Activated CD4-positive, alpha-beta T cell treated with anti-CD3 and anti-CD28 coated beads, Interleukin-2, amount 50 U/mL, for 1 hour (primary cell): ENCODE measurements around the gene SHANK3.
A peak's percentile ranks its signal among the peaks of the same experiment; 100 is the strongest.
"Not testable (repeated sequence)": the region's sequence is repeated elsewhere in the genome, so short reads cannot be mapped to it uniquely, and the experiment has no call there.

Source experiments
- DNase-seq: peaks from one replicate; pipeline ENCODE4 v3.0.0-alpha.2; 2020

SHANK3 gene

DNA sequence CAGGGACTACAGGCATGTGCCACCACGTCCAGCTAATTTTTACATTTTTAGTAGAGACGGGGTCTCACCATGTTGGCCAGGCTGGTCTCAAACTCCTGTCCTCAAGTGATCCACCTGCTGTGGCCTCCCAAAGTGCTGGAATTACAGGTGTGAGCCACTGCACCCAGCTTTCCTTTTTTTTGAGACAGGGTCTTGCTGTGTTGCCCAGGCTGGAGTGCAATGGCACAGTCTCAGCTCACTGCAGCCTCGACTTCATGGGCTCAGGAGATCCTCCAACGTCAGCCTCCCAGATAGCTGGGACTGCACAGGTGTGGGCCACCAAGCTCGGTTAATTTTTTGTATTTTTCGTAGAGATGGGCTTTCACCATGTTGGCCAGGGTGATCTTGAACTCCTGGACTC lies 18.0 kb upstream of the SHANK3 start:
- DNase-seq: not testable (repeated sequence)

DNA sequence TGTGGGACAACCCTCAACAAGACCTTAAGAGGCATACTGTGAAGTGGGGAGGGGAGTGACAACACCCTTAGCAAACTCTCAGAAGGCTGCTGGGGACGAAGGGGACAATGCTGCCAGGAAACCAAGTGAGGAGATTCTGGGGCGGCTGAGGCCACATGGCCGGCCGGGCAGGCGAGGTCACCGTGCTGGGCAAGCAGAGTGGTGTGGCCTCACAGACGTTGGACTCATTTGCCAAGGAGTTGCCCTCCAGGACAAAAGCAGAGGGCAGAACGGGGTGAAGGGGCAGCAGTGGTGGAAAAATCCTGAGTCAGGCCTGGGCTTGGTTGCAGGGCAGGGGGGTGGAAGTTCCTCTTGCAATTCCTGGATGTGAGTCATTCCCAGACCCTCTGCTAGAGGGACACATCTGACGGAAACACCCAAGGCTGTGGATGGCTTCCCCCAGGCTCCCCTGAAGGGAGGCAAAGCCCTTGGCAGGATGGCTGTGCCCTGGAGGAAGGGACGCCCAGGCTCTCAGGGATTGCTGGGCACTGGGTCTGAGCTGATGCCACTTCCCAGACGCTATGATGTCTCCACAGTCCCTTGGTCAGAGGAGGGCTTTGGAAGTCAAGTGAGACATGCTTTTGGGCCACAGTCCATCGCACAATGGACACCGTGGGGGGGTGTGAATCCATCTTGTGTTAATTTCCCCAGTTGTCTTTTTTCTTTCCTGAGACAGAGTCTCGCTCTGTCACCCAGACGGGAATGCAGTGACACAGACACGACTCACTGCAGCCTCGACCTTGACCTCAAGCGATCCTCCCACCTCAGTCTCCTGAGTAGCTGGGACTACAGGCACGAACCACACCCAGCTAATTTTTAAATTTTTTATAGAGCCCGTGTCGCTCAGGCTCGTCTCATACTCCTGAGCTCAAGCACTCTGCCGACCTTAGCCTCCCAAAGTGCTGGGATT lies 16.2 kb upstream of the SHANK3 start:
- DNase-seq: no peak

DNA sequence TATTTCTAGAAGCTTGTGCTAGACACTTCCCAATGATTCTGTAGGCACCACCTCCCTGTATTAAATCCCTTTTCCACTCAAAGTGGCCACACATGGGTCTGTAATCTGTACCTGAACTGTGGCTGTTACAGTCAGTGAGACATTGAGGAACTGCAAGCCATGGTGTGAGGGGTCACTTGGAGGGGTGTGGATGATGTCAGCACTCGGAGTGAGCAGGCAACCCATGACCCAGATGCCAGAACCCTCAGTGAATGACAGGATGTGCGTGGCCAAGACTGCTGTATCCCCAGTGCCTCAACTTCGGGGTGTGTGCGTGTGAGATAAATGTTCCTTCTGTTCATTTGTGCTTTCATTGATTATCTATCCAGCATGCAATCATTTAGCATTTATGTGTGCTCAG lies 14.7 kb upstream of the SHANK3 start:
- DNase-seq: no peak

DNA sequence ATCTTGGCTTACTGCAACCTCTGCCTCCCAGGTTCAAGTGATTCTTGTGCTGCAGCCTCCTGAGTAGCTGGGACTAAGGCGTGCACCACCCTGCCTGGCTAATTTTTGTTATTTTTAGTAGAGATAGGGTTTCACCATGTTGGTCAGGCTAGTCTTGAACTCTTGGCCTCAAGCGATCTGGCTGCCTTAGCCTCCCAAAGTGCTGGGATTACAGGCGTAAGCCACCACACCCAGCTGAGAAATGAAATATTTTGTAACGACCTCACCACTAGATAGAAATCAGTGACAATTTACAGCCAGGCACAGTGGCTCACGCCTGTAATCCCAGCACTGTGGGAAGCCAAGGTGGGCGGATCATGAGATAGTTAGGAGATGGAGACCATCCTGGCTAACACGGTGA lies 12.9 kb upstream of the SHANK3 start:
- DNase-seq: not testable (repeated sequence)

DNA sequence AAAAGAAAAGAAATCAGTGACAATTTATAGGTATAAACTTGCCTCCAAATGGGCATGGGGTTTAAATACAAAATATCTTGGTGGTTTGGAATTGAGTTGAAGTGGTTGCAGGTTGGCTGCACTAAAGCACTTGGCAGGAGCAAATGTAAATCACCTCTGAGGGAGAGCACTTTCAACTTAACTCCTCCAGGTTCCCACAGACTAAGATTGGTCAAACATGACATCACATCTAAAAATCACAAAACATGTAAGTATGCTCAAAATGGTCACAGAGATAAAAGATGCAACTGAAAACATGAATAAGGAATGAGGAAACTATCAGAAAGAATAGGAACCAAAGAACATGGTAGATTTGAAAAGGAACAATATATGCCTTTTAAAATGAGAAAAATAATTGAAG lies 12.3 kb upstream of the SHANK3 start:
- DNase-seq: no peak

DNA sequence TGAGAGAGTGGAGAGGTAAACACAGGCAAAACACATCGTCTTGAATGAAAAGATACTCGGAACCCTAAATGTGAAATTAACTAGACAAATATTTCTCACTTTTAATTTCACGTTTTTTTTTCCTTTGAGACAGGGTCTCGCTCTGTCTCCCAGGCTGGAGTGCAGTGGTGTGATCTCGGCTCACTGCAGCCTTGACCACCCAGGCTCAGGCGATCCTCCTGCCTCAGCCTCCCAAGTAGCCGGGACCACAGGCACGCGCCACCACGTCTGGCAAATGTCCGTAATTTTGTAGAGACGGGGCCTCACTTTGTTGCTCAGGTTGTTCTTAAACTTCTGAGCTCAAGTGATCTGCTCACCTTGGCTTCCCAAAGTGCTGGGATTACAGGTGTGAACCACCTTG lies 7.4 kb upstream of the SHANK3 start:
- no peak for DNase-seq

DNA sequence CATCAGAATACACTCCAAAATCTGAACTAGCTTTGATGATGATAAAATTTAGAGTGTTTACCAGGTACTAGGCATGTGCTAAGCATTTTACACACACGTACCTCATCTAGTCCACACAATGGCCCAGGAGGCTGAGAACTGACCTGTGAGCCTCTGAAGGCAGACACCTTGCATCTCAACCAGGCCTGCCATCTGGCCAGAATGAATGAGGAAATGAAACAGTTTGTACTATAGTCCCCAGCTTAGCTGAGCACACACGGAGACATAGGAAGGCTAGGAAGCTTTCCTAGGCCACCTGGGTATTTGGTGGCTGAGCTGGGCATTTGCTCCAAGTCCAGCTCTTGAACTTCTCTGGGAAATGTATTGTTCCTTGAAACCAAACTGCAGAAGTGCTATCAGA lies 6.9 kb upstream of the SHANK3 start:
- DNase-seq: no peak

DNA sequence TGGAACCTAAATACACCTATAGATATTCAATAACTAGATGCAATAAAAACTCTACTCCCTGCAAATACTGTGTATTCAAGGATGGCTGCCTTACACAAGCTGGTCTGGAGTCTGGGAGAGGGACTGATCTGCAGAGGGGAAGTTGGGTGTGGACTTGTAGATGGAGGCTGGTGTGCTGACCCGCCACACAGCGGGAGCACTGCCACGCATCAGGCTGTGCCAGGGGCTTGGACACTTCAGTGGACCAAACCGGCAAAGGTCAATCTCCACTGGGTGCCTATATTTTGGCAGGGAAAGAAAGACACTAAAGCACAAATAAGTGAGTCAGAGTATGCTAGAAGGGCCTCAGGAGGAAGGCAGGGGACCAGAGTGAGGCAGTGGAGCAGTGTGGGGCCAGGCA lies 2.1 kb upstream of the SHANK3 start:
- no peak for DNase-seq

DNA sequence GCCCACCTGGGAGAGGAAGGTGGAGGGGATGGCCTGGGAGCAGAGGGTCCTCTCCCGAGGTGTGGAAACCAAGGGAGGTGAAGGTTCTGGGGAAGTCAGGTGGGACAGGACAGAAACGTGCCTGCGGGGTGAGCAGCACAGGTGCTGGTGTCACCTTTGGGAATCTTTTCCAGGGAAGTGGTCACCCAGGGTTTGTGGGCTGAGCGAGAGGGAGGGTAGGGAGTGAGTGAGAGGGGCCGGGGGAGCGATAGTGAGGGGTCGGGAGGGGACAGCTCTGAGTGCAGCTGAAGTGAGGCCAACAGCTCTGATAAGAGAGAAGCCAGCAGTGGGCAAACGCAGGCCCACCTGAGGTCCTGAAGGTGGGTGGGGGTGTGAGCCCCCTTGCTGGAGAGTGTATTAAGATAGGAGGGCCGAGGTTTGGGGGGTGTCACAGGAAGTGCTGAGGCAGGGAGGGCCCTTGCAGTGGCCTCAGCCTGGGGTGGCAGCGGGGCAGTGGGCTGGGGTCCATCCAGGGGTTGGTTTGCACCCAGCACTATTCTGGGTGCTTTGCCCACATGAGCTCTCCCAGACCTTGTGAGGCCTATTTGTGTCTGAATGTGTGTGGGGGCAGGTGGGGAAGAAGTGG lies 1.6 kb upstream of the SHANK3 start:
- no peak for DNase-seq

DNA sequence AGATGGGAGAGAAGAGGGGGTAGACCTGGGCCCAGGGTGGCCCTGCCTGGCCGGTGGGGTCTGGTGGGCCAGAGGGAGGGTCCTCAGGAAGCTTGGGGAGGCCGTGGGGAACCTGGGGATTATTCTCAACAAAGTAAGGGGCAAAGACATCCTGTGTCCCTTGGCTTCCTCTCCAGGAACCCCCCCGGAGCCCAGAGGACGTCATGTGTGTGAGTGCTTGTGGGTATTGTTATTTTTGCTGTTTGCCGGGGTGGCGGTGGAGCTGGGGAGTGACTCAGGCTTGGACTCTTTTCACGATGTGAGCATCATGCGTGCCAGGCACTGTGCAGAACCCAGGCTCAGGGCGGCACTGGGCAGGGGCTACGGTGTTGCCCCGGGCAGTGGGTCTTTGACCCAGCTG lies 982 bp upstream of the SHANK3 start:
- no peak for DNase-seq

DNA sequence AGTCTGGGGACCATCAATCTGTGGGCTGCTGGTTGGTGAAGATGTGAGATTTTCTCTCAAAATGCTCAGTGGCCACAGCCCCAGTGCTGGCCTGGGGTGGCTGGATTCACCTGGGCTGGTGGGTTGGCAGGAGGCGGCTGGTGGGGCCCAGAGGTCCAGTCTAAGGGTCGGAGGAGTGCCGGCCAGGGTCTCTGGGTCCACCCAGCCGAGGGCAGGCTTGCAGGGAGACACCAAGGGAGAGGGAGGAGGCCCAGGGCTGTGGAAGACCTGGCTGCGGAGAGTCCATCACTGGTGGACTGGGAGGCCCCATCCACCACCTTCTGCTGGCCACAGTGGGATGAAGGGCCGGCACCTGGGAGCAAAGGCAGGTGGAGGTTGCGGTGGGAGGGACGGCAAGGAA lies 582 bp upstream of the SHANK3 start:
- no peak for DNase-seq

DNA sequence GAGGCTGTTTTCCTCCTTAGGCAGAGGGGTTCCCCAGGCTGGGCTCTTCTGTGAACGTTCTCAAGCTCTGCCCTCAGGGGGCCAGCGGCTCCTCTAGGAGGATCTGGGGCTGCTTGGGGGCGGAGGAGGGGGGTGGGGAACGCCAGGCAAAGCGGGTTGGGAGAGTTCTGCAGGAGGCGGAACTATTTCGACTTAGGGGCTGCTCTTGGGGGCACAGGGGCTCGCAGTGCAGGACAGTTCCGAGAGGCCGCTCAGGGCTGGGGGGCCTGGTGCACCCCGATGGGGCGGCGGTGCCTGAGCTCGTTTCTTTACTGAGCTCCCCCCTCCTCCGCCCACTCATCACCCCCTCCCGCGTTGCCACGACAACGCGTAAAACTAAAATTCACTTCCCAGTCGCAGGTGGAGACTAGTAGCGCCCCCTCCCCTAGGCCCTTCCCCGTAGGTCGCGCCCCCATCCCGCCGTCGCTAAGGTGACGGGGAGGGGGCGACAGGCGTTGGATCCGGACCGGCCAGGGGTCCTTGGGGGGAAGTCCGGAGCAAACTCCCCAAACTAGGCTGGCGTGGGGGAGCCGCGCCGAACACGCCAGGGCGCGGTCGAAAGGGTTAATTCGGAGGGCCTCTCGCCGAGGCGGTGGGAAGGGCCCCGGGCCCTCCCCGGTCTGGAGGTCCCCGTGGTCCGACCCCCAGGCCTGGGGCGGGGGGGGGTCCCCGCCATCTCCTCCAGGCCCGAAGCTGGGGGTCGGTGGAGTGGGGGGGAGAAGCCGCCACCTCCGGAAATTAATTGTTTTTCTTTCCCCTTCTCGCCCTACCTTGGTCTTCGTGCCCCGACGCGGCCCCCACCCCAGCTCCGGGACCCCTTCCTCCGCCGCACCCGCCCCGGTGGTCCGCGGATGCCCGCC lies 857 bp downstream of the SHANK3 start:
- peak; percentile 24 for DNase-seq

DNA sequence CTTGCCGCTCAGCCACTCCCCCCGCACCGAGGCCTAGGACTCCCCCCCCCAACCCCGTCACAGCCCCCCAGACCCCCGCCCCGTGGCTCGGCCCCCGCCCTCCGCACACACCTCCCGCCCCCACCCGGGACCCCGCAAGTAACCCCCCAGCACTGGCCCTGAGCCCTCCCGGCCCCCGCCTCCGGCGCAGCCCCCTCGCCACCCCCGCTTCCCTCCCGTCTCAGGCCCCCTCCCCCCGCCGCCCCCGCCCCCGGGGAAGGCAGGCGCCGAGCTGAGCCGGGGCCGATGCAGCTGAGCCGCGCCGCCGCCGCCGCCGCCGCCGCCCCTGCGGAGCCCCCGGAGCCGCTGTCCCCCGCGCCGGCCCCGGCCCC lies 1.5 kb downstream of the SHANK3 start:
- DNase-seq: no peak

DNA sequence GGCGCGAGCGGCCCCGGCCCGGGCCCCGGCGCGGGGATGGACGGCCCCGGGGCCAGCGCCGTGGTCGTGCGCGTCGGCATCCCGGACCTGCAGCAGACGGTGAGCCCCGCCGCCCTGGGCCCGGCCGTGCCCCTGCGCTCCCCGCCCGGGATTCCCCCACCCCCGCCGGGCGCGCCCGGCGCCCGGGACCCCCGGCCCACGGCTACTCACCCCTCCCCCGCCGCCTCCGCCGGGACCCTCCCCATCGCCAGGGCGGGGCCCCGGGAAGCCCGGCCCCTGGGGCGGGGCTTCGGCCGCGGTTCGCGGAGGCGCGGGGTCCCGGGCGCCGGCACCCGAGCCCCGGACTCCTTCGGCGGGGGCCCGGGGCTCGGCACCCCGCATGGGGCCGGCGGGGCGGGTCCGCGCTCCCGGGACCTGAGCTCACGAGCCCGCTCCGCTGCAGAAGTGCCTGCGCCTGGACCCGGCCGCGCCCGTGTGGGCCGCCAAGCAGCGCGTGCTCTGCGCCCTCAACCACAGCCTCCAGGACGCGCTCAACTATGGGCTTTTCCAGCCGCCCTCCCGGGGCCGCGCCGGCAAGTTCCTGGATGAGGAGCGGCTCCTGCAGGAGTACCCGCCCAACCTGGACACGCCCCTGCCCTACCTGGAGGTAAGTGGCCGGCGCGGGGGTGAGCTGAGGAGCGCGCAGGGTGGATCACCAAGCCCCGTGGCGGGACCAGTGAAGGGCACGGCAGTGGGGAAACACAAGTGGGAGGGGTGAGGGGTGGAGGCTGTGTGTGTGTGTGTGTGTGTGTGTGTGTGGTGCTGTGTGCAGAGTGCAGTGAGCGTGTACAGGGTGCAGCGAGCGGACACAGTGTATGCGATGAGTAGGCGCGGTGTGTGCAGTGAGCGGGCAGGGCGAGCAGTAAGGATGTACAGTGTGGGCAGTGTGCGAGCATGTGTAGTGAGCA lies 2.3 kb downstream of the SHANK3 start:
- no peak for DNase-seq

DNA sequence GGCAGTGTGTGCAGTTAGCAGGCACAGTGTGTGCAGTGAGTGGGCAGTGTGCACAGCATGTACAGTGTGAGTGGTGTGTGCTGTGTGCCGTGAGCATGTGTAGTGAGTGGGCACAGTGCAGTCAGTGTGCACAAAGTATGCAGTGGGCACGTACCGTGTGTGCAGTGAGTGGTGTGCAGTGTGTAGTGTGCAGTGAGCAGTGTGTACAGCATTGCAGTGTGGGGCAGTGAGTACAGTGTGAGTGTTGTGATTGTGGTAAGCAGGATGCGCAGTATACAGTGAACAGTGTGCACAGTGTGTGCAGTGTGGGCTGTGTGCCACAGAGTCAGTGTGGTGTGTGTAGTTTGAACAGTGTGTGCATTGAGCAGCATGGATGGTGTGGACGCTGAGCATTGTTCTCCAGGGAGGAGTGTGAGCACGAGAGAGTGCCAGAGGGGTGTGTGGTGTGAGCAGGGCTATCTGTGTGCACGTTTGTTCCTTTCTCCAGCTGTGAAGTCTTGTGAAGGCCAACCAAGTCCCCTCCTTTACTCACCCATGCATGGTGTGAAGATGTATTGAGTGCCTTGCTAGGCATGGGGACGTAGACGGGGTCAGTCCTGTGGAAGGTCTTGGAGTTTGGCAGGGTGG lies 3.0 kb downstream of the SHANK3 start:
- no peak for DNase-seq

DNA sequence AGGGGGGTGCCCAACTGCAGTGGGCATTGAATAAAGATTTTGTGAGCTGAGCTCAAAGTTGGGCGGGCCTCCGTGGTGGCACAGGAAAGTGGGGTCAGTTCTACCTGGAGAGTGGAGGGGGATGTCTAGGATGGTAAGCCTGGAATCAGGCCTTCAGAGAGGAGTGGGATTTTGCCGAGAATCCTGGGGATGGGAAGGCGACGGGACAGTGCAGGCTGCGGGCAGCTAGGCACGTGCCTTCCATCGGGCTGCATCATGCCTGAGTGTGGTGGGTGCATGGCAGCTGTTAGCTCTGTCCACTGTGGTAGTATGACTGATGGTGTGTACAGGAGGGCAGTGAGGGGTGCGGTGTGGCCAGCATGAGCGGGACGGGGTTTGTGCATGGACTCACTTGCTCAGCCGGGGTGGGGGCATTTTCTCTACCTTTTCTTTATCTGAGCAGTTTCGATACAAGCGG lies 3.6 kb downstream of the SHANK3 start:
- DNase-seq: no peak

DNA sequence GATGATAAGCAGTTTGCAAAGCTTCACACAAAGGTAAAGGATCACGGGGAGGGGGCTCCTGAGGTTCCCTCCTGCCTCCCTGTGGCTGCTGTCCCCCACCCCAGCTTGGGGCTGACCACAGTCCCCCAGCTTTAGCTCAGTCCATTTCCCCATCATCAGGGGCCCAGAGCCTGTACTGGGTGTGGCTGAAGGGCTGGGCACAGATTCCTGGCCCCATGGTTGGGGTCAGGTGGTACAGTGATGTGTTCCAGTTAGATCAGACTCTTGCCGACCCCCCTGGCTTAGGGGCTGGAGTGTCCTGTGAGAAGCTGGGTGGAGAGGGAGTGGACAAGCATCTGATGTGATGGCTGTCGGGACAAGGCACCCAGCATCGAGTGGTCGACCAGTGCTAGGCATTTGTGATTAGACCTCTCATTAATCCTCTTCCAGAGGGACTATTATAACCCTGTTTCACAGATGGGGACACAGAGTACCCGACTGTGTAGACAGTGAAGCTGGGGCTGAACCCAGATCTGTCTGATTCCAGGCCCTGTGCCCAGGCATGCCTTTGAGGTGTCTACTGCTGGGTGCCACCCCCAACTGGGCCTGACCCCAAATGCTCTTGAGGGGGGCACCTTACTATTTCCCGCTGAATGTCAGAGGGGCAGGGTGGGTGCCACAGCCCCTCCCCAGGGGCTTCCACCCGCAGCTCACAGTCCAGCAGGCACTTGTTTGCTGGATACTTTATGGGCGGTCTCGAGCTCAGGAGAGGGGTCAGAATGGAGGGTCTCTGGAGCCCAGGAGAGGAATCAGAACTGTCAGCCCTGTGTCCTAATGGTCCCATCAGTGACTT lies 4.3 kb downstream of the SHANK3 start:
- DNase-seq: no peak

DNA sequence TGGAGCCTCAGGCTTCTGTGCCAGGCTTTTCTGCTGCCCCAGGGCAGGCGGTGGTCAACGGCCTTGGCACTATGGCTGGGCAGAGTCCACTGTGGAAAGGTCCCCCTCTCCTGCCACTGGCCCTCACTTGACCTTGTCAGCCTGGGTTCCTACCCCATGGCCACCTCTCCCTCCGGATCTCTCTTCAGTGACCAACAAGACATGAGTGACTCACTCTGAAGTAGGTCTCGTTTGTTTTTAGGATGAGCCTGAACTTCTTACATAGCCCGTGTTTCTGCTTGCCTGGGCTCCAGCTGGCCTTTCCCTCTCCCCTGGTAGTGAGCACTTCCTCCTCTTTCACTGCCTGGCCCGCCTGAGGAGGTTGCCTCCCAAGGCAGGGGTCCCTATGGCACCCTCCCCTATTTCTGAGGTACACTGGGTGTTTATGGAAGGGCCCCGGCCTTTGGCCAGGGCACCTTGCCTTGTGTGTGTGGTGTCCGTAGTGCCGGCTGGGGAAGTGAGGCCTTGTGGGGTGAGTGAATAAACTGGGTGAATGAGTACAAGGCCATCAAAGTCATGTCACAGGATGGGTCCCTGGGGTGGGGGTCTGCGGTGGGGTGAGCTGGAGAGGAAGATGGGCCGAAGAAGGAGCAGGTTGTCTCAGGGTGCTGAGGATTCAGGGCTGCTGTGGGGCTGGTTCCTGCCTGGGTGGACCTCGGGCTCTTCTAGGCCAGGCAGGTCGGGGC lies 5.0 kb downstream of the SHANK3 start:
- DNase-seq: no peak

DNA sequence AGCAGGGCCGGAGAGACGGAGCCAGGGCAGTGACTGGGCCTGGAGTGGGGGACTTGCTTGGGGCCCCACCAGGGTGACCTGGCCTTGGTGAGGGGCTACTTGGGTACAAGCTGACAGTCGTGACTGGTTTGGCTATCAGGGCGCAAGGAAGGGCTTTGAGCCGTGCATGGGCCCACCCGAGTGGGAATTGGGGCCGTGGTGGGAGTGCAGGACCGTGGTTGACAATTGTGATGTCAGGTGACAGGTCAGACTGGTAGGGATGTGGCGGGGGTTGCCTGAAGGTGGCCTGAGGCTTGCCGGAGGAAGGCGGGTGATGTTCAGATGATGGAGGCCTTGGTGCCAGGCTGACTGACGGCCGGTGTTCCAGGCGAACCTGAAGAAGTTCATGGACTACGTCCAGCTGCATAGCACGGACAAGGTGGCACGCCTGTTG lies 5.6 kb downstream of the SHANK3 start:
- DNase-seq: no peak
